ENCODE data around the gene NRXN3.

DNA sequence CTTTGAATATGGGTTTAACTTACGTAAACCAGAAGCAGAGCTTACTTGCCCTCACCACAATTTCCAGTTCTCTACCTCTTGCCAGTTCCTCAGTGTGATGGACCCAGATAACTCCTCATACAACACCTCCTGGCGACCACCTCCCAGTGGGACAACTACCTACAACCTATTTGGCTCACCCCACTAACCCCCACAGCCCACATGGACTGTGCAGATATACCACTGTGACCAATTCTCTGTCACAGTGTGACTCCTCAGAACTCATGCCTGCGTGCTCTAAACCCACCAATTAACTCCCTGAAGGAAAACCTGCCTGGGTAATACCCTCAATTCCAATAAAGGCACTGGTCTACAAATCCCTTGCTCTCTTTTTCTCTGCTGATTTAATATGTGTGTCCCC, 1729.4 kb downstream of the NRXN3 start:
- TF ChIP-seq CTCF (conservative IDR thresholded peaks at IDR 0.05; ENCODE audit: low read length) = no peak
- no peak for TF ChIP-seq EZH2phosphoT487 (IDR thresholded peaks at IDR 0.05; ENCODE audit: borderline replicate concordance, low read depth, low read length)
